HTR-8/SVneo (cell line): ENCODE results near the gene FMNL2.
A peak's percentile ranks its signal among the peaks of the same experiment; 100 is the strongest.

Experiments used
- DNase-seq: peaks from one replicate; pipeline ENCODE4 v3.0.0; 2011; ENCODE audit warnings: low spot score, mixed read lengths; ENCODE audit not compliant: insufficient read length
- FAIRE-seq: peaks from 2 replicates; lab custom pipeline; 2011; peaks lifted over from hg19 to GRCh38; lab: Jason Lieb, UNC

FMNL2 gene

DNA sequence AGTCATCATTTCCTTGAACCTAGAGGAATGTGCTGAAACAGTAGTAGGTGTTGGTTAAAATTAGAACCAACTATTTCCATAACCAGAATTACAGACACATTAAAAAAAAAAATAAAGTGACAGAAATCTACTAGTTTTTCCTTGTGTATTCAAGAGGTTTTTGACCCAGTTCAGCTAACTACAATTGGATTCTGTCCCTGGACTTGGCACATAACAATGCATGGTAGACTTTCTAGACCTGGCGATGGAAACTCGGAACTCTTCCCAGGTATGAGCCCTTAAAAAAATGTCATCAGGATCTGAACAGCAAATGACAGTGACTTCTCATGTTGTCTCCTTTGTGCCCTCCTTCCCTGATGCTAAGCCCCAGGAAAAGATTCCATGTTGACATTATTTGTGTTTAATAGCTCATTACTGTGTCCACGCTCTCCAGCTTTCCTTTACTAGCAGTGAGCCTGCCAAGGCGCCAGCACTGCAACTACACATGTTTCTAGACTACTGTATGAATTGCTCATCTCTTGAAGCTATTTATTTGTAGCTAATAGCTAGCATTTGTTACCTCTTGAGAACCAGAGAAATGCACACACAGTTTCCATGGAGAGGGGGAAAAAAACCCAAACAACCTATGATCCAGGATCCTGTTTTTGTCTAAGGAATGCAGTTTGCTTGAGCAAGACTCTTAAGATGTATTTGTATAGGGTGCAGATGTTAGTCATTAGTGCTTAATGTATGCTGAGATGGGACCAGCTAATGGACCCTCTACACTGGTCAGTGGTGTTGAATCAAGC, 148.5 kb downstream of the FMNL2 start:
- FAIRE-seq (no peak), DNase-seq (no peak)

DNA sequence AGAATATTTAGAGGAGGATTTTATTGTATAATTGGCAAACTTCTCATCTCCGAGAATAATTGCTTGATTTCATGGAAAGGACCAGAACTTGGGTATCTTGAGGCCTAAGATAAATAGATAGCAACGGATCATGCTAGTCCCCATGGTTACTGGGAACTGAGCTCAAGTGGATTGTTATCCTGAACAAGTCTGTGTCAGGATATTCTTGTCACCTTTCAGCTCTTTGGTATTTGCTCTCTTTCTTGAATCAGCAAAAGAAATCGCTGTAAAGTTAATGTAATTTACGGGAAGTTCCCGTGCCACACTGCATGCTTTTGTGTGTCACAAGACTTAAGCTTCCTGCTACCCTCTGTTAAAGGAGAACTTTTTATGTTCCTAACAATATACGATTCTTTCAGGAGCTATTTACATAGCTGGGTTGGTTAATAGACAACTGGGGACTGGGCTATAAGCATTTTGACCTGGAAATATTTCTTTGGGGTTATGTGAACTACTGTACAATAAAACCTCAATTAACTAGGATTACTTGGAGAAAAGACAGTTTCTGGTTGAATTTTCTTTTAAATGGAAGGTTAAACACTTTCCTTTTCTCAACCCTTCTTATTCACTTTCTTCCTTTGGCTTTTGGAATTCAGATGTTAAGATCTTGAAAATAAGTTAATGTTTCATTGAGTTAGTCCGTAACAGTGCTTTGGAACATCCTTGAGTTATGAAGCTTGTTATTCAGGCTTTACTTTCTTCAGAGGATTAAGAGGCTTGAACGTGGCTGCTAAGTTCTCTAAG, 151.2 kb downstream of the FMNL2 start:
- FAIRE-seq (no peak), DNase-seq (no peak)

DNA sequence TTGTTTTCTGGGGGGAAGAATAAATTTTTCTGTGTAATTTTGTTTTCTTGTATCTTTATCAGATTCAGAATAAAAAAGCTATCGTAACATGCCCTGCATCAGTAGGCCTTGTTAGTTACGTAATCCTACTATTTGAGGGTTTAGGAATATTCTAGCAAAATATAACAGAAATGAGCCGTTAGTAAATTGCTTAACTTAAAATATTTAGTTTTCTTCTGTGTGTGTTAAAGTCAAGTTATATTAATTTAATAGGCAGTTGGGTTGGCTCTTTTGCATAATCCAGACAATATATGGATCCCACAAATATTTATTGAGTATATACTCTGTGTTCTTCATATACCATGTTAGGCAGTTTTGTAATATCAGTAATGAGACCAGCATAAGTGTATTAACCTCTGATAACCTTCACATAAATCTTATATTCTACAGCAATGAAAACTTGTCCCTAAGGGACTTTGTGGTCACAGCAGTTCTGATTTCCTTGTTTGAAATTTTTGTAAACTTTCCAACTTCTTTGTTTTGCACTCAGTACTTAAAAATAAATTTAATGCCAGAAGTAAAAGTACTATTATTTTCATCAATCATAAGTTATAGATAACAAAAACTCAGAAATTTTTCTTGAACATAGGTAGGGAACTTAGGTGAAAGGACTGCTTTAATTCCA, 151.9 kb downstream of the FMNL2 start:
- FAIRE-seq (no peak), DNase-seq (no peak)

DNA sequence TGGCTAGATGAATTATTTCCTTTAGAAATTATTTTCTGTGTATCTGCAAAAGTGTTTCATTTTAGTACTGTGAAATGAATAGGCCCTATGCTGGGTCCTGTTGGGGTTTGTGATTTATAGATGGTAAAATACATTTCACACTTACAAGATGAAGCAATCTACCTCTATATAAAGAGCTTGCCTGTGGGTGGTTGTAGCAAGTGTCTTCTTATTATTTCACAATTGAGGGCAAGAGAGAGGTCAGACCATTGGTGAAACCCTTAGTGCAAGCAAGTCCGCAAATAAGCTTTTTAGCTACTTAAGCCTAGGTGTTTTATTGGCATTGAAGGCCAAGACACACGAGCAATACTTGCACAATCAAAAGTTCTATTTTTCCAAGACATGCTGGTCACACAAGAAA, 153.1 kb downstream of the FMNL2 start:
- DNase-seq = no peak
- FAIRE-seq = no peak

DNA sequence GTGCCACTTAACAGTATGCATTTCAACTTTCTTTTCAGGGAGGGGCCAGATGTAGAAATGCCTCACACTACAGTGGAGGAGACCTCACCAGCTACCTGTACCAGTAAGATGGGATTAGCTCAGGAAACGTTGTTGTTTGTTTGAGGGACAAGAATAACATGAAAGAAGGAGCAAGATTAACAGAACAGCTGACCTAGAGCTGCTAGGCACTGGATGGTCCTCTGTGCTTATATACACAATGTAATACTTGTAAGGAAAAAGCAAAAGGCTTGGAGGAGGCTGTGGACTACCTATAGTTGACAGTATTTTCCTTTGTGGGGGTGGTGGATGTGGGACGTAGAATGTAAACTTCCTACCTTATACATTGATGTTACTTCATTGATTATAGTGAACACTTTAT, 154.4 kb downstream of the FMNL2 start:
- DNase-seq = no peak
- FAIRE-seq = no peak

DNA sequence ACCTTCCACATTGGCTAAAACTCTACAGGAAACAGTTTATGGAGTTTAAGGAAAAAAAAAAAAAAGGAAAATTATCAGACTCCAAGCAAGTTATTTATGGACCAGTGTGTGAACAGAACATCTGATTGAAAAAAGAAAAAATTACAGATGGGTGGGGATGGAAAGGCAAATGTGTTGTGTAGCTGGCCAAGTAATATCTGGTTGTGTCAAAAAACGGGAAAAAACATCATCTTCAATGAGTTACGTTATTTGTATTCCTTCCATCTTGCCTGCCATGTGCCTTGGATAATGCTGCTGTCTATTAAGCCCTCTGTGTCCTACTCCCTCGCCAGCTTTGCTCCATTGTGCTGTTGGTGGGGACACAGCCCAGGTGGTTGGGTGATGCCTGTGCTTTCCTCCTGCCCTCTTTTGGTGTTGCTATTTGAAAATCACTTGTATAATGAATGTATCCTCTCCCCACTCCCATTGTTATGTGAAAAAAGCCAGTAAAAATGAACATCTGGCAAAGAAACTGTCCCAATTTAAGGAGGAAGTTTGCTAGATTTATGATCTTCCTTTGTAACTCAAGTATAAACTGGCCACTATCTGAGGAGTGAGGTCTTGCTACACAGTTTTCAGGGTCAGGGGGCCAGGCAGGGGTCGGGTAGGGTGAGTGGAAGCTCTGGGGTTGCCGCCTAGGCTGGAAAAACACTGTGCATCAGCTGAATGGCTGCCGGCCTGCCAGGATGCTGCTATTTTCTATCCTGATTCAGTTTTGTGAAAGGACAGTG, 155.9 kb downstream of the FMNL2 start:
- no peak for DNase-seq

DNA sequence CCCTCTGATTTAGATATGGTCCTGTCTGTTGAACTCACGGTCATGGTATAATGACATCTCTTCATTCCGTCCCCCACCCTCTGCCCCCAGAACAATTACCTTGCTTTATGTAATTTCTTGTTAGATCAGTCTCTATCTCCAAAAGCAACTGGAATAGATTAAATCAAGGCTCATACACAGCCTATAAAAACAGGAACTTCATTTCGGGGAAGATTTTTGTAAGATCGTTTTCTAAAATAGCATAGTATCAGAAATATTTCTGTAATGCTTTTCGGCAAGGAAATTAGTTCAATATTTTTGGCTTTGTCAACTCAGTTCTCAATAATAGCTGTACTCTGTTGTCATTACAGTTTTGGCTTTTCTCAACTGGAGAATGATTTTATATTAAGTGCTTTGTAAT, 157.2 kb downstream of the FMNL2 start:
- FAIRE-seq (no peak), DNase-seq (no peak)

More for the DNA sequence above, 155.9 kb downstream of the FMNL2 start:
- no peak for FAIRE-seq

DNA sequence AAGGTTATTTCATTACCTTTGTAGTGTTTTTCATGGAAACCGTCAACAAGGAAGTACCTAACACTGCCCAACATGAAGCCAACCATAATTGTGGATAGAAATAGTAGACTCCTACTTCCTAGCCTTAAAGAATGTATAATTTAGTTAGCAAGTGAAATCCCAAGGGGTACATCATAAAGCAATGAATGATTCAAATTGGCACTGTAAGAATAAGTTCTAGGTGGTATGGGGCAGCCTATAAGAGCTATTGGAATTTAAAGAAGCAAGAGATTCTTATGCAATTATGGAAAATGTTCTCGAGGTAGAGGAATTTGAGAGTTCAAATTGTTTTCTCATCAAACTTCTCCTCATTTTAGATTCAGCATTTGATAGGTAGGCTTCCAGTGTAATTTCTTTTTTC, 157.9 kb downstream of the FMNL2 start:
- FAIRE-seq (no peak), DNase-seq (no peak)

DNA sequence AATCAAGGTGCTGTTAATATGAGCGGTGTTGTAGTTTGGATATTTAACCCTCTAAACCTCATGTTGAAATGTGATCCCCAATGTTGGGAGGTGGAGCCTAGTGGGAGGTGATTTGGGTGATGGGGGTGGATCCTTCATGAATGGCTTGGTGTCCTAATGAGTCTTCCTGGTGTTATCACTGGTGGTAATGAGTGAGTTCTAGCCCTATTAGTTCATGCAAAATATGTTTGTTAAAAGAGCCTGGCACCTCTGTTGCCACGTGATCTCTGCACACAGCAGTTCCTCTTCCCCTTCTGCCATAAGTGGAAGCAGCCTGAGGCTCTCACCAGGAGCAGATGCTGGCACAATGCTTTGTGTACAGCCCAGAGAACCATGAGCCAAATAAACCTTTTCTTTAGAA, 158.4 kb downstream of the FMNL2 start:
- DNase-seq (no peak), FAIRE-seq (no peak)

DNA sequence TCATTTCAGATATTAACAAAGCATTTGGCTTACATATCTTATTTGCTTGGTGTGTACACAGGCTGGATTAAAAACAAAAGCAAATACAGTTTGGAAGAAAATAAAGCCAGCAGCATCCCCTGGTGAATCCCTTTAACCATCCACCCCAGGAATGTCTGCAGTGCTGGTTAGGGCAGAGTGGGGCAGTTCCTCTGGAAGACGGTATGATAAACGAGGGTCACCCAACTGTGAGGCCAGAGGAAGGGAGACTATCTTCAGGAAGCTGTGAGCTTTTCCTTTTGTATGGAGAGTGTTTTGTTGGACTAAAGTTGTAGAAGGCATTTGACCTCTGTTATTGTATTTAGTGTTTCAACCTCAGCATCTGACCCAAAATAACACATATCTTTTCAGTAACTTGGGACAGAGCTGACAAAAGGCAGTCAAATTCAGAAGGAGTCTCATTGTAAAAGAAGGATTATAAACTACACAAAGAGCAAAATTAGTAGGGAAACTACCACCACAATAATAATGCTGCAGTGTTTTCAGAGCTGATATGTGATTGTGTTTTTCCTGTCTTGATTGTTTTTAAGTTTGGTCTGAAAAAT, 159.1 kb downstream of the FMNL2 start:
- DNase-seq (no peak), FAIRE-seq (no peak)

DNA sequence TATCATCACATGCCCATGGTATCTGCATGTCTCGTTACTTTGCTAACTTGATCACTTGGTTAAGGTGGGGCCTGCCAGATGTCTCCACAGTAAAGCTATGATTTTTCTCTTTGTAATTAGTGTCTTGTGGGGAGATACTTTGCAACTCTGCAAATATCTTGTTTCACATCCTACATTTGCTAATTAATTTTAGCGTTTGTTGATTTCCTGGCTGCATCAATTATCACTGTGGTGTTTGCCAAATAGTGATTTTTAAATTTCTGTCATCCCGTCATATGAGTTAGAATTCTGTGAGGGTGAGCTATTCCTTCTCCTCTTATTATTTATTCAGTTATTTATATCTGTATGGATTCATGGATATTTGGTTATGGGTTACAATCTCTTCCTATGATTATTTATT, 161.4 kb downstream of the FMNL2 start:
- no peak for FAIRE-seq
- DNase-seq = no peak

DNA sequence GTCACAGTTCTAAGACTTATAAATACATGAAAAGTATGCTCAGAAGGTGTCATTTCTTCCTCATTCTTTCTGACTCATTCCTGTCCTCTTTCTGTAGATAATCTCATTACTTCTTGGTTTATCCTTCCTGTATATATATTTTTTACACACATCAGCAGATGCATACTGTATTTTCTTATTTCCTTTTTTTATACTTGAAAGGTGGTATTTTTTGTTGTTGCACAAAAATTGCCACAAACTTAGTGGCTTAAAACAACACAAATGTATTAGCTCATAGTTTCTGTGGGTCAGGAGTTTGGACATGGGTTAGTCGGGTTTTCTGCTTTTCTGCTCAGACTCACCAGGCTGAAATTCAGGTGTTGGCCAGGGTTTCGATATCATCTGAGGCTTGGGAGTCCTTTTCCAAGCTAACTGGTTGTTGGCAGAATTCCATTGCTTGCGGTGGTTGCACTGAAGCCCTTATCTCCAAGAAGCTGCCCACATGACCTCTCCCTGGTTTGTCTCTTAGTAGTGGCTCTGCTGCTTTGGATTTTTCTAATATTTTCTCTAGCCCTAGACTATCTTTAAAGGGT, 162.6 kb downstream of the FMNL2 start:
- FAIRE-seq (no peak), DNase-seq (no peak)

DNA sequence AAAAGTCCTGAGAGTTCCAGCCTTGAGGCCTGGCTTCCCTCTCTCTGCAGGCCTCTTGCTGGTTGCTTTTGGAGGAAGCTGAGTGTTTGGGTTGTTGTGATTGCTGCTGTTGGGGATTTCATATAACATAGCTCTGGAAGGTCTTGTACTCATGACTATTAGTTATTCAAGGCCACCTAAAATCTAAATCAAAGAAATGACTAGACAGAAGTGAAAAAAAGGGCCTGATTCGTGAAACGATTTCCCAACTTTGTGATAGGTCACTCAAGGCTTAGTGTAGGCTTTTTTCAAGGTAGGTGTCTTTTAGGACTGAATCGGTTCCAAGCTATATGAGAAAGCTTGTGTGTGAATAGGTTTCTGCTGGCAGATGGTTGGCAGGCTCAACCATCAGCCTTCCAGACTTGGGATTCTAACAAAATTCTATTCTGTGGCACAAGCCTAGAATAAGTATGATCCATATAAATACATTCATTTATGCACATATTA, 164.4 kb downstream of the FMNL2 start:
- no peak for DNase-seq
- FAIRE-seq = no peak

DNA sequence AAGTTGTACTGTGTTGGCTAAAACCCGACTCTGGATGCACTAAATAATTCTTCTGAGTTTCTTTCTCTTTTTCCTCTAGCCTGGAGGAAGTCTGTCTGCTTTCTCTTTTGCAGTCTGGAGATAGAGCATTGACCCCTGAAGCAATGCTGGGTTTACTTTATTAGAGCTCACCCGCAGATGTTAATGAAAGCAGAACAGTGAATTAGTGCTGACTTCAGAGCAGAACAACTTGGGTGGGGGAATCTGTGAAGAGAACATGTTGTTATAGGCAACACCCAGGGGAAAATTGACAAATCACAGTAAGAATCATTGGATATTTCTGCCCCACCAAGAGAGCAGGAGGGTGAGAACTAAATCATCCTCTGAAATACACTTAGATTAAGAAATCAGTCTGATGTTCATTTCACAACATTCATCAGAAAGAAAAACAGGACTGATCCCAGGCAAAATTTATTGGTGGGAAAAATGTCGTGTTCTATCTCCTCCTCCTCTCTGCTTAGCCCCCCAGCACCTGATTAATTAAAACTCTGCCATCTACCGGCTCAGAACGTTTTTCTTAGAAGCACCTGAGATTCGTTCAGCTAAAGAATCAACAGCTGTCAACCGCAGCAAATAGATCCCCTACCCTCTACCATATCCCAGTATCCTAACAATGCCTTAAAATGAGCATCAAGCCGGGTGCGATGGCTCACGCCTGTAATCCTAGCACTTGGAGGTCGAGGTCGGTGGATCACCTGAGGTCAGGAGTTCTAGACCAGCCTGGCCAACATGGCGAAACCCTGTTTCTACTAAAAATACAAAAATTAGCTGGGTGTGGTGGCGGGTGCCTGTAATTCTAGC, 165.1 kb downstream of the FMNL2 start:
- FAIRE-seq = no peak
- no peak for DNase-seq

DNA sequence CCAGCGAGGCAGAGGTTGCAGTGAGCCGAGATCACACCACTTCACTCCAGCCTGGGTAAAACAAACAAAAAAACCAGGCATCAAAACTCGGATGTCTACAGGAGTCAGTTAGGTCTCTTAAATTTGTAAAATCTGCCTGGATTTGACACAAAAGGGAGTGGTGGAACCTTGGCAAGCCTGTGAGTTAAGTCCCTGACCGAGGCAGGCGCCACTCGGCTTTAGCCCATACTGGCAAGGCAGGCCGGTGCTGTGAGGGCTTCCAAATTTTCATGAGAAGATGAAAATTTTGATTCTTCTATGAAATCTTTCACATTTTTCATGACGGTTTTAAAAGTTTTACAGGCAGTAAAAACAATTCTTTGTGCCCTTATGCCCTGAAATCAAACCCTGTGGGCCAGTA, 165.8 kb downstream of the FMNL2 start:
- FAIRE-seq = no peak
- DNase-seq = no peak

DNA sequence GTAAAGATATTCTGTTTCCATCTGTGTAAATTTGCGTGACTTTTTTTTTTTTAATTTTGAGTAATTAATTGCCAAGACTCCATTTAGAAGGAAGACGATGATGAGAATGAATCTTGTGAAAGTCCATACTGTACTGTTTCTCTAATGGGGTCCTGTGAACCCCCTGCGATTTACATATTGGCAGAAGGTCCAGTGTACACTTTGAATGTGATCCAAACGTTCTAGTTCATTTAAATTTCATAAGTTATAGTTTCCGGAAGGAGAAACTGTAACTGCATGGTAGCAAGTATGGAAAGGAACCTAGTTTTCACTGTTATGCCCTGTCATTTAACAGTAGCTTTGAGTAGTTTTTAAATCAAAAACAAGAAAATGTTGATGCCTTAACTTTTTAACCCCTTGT, 166.7 kb downstream of the FMNL2 start:
- no peak for FAIRE-seq
- no peak for DNase-seq

DNA sequence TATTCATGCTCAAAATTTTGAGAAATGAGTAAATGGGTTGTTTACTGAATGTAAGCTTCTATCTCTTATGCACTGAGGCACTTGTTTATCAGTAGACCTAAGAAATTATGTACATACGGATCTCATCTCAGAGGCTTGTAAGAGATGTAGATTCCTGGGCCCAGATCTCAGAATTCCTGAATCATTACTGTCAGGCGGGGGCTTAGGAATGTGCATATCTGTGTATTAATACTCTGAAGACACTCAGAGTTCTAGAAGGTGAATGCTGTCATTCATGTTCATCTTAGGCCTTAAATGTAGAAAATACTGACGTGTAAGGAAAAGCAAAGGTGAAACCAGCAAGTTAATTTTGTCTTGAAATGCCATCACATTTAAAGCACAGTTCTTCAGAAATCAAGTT, 169.6 kb downstream of the FMNL2 start:
- FAIRE-seq = no peak

DNA sequence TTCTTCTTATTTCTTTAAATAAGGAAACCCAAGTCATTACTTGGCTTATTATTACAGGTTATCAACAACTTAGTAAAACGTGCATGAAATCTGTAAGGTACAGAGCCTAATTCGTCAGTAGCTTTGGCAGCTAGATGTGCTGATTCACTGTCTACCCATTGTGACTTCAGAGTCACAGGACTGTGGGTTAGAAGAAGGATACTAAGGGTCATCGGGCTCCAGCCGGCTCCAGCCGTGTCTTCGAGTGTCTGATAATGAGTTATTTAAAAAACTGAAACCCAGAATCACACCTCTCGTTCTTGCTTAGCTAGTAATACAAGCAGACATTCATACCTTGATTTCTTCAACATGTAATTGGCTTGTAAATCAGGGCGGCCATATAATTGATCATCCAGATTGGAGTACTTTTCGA, 170.5 kb downstream of the FMNL2 start:
- FAIRE-seq (no peak), DNase-seq (no peak)

More for the DNA sequence above, 169.6 kb downstream of the FMNL2 start:
- peak; percentile 41 for DNase-seq

DNA sequence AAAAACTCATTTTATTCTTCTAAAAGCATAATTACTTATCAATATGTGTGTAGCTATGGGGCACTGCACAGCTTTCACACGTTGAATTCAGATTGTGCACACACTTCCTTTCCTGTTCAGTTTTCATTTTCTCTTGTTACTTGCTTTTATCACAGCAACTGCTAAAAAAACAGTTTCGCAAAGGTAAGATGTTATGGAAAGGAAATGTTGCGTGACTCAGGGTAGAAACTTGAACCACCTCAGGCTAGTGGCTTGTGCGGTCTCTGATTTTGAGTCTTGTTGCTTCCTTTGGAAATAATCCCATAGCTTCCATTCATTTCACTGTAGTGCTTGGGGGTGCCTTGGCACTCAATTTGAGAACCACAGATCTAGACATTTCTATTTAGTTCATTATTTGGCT, 171.9 kb downstream of the FMNL2 start:
- peak; percentile 62 for FAIRE-seq
- DNase-seq = no peak
